K562 (cell line): ENCODE measurements around the gene TOMT.

ENCODE experiments used
- CHD2 ChIP-seq: IDR thresholded peaks from 2 replicates; pipeline ENCODE4 v1.6.1; 2011; ENCODE audit warnings: low read depth, low read length
- EP400 ChIP-seq: fragments of 450-650 bp; IDR thresholded peaks from 2 replicates; pipeline ENCODE4 v1.6.1; 2017; ENCODE audit warnings: antibody characterized with exemption, mild to moderate bottlenecking, moderate library complexity
- GTF2E2 ChIP-seq: fragments of 200-800 bp; sonication (Bioruptor generic); IDR thresholded peaks from 2 replicates; pipeline ENCODE4 v1.6.1; 2016; ENCODE audit warnings: missing genetic modification characterization, missing compliant biosample characterization
- RBBP5 ChIP-seq: fragments of 200-600 bp; sonication (generic); IDR thresholded peaks from 2 replicates; pipeline ENCODE4 v1.6.1; 2012; ENCODE audit warnings: borderline replicate concordance, mild to moderate bottlenecking, low read length, control low read depth, inconsistent platforms; ENCODE audit not compliant: insufficient read depth, poor library complexity, severe bottlenecking
- SP1 ChIP-seq: sonication (generic); formaldehyde crosslinking; IDR thresholded peaks from 2 replicates; pipeline ENCODE4 v1.8.1; 2022; ENCODE audit warnings: mild to moderate bottlenecking, missing genetic modification reagents
- TGIF2 ChIP-seq: sonication (generic); formaldehyde crosslinking; IDR thresholded peaks from 2 replicates; pipeline ENCODE4 v1.8.1; 2022; ENCODE audit warnings: mild to moderate bottlenecking, missing genetic modification reagents, moderate library complexity
- ZNF12 ChIP-seq: sonication (generic); formaldehyde crosslinking; IDR thresholded peaks from 2 replicates; pipeline ENCODE4 v1.4.0; 2020; ENCODE audit warnings: mild to moderate bottlenecking, missing genetic modification reagents
- ZNF217 ChIP-seq: sonication (generic); formaldehyde crosslinking; IDR thresholded peaks from 2 replicates; pipeline ENCODE4 v1.8.0; 2022; ENCODE audit warnings: mild to moderate bottlenecking, missing genetic modification reagents
- TF ChIP-seq, protein P1 (sequence below): fragments of 450-650 bp; IDR thresholded peaks from 2 replicates; pipeline ENCODE4 v1.6.1; 2017; ENCODE audit warnings: mild to moderate bottlenecking, moderate library complexity
- TF ChIP-seq, protein P2 (sequence below), 3 experiments: IDR thresholded peaks in 2 of 3; conservative IDR thresholded peaks in 1 of 3; 2 replicates each; pipeline ENCODE4 v1.5.1; 2011 to 2012; ENCODE audit warnings: low read length in 3 of 3, mild to moderate bottlenecking in 3 of 3, control low read depth in 2 of 3, improper control_type of control experiment in 1 of 3, inconsistent platforms in 1 of 3, low read depth in 1 of 3, mixed read lengths in 1 of 3, moderate library complexity in 1 of 3; ENCODE audit not compliant: insufficient read depth in 2 of 3

DNA sequence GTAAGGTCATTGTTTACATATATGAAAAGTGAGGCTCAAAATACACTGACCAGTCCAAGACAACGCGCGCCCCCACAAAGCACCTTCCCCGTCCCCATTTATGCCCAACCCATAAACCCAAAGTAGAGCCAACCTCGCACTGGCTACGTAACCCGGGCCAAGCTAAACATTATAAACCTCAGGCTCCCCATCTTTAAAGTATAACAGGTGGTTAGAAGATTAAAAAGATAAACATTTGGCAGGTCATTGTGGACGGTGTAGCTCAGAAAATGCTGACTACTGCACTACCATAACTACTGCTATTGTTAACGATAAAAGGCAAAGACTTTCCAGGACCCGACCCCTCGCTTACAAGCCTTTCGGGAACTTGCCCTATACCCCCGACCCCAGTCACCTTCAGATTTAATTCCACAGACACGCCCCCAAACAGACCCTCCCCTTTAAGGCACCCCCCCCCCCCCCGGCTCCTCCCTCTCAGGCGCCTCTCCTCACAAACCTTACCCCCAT, 25.9 kb upstream of the TOMT start:
- TF ChIP-seq EP400 (no peak), TGIF2 (CRISPR knock-in tag) (no peak), RBBP5 (no peak), SP1 (CRISPR knock-in tag) (no peak; the same call in 1 of the 2 replicates), ZNF217 (CRISPR knock-in tag) (no peak), CHD2 (no peak), GTF2E2 (no peak), ZNF12 (CRISPR knock-in tag) (no peak)
- TF ChIP-seq, protein P1, sequence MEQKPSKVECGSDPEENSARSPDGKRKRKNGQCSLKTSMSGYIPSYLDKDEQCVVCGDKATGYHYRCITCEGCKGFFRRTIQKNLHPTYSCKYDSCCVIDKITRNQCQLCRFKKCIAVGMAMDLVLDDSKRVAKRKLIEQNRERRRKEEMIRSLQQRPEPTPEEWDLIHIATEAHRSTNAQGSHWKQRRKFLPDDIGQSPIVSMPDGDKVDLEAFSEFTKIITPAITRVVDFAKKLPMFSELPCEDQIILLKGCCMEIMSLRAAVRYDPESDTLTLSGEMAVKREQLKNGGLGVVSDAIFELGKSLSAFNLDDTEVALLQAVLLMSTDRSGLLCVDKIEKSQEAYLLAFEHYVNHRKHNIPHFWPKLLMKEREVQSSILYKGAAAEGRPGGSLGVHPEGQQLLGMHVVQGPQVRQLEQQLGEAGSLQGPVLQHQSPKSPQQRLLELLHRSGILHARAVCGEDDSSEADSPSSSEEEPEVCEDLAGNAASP = no peak
- TF ChIP-seq, protein P2, sequence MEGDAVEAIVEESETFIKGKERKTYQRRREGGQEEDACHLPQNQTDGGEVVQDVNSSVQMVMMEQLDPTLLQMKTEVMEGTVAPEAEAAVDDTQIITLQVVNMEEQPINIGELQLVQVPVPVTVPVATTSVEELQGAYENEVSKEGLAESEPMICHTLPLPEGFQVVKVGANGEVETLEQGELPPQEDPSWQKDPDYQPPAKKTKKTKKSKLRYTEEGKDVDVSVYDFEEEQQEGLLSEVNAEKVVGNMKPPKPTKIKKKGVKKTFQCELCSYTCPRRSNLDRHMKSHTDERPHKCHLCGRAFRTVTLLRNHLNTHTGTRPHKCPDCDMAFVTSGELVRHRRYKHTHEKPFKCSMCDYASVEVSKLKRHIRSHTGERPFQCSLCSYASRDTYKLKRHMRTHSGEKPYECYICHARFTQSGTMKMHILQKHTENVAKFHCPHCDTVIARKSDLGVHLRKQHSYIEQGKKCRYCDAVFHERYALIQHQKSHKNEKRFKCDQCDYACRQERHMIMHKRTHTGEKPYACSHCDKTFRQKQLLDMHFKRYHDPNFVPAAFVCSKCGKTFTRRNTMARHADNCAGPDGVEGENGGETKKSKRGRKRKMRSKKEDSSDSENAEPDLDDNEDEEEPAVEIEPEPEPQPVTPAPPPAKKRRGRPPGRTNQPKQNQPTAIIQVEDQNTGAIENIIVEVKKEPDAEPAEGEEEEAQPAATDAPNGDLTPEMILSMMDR (IDR thresholded peaks at IDR 0.05 in 2 of 3, conservative IDR thresholded peaks at IDR 0.05 in 1 of 3; ENCODE audit: insufficient read depth in 2 of 3, low read depth in 1 of 3, low read length in 3 of 3) = no peak
